ENCODE results near the gene NXPH1. TPM values are rescaled to one million over a fixed set of nuclear protein-coding genes. Genes with fewer than 3 reads are reported as not detected.

Gene NXPH1
- total and polyA plus RNA-seq, 7 donors: not detected

DNA sequence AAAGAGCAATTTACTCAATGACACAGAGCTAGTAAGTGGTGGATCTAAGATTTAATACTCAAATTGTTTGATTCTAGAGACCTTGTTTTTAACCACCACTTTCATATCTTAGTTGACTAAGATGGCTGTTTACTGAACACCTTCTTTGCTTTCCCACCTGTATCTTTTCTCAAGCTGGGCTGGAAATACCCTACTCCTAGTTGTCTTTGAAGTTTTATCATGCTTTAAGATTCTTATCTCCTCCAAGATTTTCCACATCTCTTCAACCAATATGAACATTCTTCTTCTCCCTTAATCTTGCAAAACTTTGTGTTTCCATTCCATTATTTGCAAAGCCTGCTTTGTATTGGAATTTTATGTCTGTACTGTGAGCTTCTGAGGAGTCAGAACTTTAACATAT, 157.9 kb downstream of the NXPH1 start:
- intact Hi-C loops (cut with DNase I): no loop called here
- TF ChIP-seq POLR2AphosphoS5 (IDR thresholded peaks at IDR 0.05): no peak
- no peak for TF ChIP-seq POLR2A (IDR thresholded peaks at IDR 0.05)
- TF ChIP-seq EP300 (IDR thresholded peaks at IDR 0.05): no peak
- TF ChIP-seq, protein P1, sequence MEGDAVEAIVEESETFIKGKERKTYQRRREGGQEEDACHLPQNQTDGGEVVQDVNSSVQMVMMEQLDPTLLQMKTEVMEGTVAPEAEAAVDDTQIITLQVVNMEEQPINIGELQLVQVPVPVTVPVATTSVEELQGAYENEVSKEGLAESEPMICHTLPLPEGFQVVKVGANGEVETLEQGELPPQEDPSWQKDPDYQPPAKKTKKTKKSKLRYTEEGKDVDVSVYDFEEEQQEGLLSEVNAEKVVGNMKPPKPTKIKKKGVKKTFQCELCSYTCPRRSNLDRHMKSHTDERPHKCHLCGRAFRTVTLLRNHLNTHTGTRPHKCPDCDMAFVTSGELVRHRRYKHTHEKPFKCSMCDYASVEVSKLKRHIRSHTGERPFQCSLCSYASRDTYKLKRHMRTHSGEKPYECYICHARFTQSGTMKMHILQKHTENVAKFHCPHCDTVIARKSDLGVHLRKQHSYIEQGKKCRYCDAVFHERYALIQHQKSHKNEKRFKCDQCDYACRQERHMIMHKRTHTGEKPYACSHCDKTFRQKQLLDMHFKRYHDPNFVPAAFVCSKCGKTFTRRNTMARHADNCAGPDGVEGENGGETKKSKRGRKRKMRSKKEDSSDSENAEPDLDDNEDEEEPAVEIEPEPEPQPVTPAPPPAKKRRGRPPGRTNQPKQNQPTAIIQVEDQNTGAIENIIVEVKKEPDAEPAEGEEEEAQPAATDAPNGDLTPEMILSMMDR (IDR thresholded peaks at IDR 0.05): no peak
- Histone ChIP-seq H3K27me3 (no peaks in the 10 kb centered on the region), H3K36me3 (no peaks in the 10 kb centered on the region), H3K27ac (no peak overlapping the region), H3K4me3 (no peak overlapping the region), H3K4me1 (no peaks in the 10 kb centered on the region), H3K9me3 (no peaks in the 10 kb centered on the region)
- no peak for DNase-seq

DNA sequence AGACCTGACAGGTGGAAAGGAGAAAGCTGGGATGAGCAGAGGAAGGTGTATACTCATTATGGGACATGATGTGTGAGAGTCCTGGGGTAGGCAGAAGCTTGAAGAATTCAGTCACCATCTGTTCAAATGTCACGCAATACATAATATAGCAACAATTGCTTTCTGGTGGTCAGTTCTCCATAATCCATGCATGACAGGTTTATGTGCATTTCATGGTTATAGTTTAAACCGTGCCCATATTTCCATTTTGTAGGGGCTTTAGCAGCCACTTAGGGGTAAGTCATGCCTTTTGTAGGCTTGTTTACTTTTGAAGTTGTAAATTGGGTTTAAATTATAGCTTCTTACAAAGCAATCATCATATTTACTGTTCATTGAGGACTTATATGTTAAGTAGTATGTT, 158.8 kb downstream of the NXPH1 start:
- TF ChIP-seq POLR2AphosphoS5 (IDR thresholded peaks at IDR 0.05) (no peak), EP300 (IDR thresholded peaks at IDR 0.05) (no peak), POLR2A (IDR thresholded peaks at IDR 0.05) (no peak)
- TF ChIP-seq, protein P1 (IDR thresholded peaks at IDR 0.05): no peak
- H3K27ac ChIP-seq: no peak overlapping the region
- no peaks in the 10 kb centered on the region for H3K4me1 ChIP-seq
- no peak overlapping the region for H3K4me3 ChIP-seq
- no peaks in the 10 kb centered on the region for H3K27me3 ChIP-seq
- intact Hi-C loops (cut with DNase I): no loop called here
- no peaks in the 10 kb centered on the region for H3K9me3 ChIP-seq
- WGBS, 2 donors: 72 to 73% methylated on average over 2 of the region's 2 CpGs
- H3K36me3 ChIP-seq: no peaks in the 10 kb centered on the region
- DNase-seq: no peak

DNA sequence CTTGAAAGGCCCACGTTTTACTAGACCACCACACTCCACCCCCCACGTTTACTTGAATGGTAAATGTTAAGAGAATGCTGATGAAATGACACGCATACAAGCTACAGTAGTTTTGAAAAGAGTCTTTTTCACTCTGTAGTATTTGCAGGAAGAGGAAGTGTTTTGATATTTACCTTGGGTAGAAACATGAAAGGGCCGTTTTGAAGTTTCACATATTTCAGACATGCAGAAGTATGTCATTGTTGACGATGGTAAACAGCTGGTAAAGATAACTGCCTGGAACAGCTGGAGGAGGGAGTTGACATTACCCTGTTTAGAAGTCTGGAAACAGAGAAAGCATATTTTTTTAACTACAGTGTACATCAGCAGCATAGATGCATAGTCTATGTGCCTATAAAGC, 160.7 kb downstream of the NXPH1 start:
- TF ChIP-seq POLR2AphosphoS5 (IDR thresholded peaks at IDR 0.05) (no peak), POLR2A (IDR thresholded peaks at IDR 0.05) (no peak), EP300 (IDR thresholded peaks at IDR 0.05) (no peak)
- TF ChIP-seq, protein P1 (IDR thresholded peaks at IDR 0.05): no peak
- 7 to 15% methylated on average over 5 of the region's 5 CpGs for WGBS, 2 donors
- no peak overlapping the region for H3K27ac ChIP-seq
- no peaks in the 10 kb centered on the region for H3K4me1 ChIP-seq
- H3K9me3 ChIP-seq: no peaks in the 10 kb centered on the region
- no peak overlapping the region for H3K4me3 ChIP-seq
- no peaks in the 10 kb centered on the region for H3K36me3 ChIP-seq
- H3K27me3 ChIP-seq: no peaks in the 10 kb centered on the region
- intact Hi-C loops (cut with DNase I): no loop called here
- no peak for DNase-seq

GRCh38 chr7:8597565-8597964, 164.2 kb downstream of the NXPH1 start:
- no peaks in the 10 kb centered on the region for H3K36me3 ChIP-seq
- no peaks in the 10 kb centered on the region for H3K27me3 ChIP-seq
- H3K27ac ChIP-seq: no peak overlapping the region
- intact Hi-C loops (cut with DNase I): no loop called here
- TF ChIP-seq, protein P1 (IDR thresholded peaks at IDR 0.05): no peak
- 30 to 77% methylated on average over 3 of the region's 3 CpGs for WGBS, 2 donors
- no peaks in the 10 kb centered on the region for H3K4me1 ChIP-seq
- no peak for DNase-seq
- no peak overlapping the region for H3K4me3 ChIP-seq
- no peaks in the 10 kb centered on the region for H3K9me3 ChIP-seq

DNA sequence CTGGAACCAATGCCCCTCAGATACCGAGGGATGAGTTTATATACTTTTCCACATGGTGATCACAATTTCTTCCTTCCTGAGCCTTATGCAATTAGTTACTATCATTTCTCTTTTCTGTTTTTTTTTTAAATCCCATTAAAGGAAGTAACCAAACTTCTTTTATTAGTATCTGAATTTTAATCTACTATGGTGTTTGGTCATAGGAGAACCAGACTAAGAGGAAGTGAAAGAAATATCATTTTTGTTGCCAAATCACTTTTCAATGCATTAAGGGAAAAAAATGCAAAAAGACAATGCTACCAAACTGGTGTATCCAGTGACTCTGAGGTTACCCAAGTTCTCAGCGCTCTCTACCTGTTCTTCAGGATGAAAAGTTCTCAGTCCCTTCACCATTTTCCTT, 167.7 kb downstream of the NXPH1 start:
- H3K27me3 ChIP-seq: no peaks in the 10 kb centered on the region
- TF ChIP-seq, protein P1 (IDR thresholded peaks at IDR 0.05): no peak
- no peak overlapping the region for H3K4me3 ChIP-seq
- WGBS, 2 donors: 88 to 89% methylated on average over 2 of the region's 2 CpGs
- H3K4me1 ChIP-seq: no peaks in the 10 kb centered on the region
- no peak for DNase-seq
- no peak overlapping the region for H3K27ac ChIP-seq
- H3K36me3 ChIP-seq: no peaks in the 10 kb centered on the region
- H3K9me3 ChIP-seq: no peaks in the 10 kb centered on the region
- intact Hi-C loops (cut with DNase I): no loop called here

Measured in sigmoid colon (tissue), 7 donors.